Ovary (tissue), 3 donors: ENCODE results near the gene CEP128.

Experiments used
- CTCF ChIP-seq, 3 donors: fragments of 450-650 bp in 2 of 3; fragments of 200-600 bp in 1 of 3; IDR thresholded peaks; one replicate each; pipeline versions ENCODE4 v1.5.1 to v1.8.0; 2016 to 2022; ENCODE audit warnings: antibody characterized with exemption in 3 of 3, mild to moderate bottlenecking in 1 of 3
- EP300 ChIP-seq: sonication (generic); formaldehyde crosslinking; IDR thresholded peaks from one replicate; pipeline ENCODE4 v1.6.1; 2017; ENCODE audit warnings: antibody characterized with exemption
- POLR2A ChIP-seq: fragments of 450-650 bp; IDR thresholded peaks from one replicate; pipeline ENCODE4 v1.6.1; 2017; ENCODE audit warnings: antibody characterized with exemption, mild to moderate bottlenecking, moderate library complexity
- donor health status: DM: no; HTN: no; CAD: no.

GRCh38 chr14:80776657-80777056 is 164.9 kb downstream of the CEP128 start:
- no peak for TF ChIP-seq CTCF (IDR thresholded peaks at IDR 0.05)
- TF ChIP-seq POLR2A, result no peak
- no peak for TF ChIP-seq EP300
